RWPE2 (cell line): Measurements from ENCODE around the gene KAZALD1.

Experiments used
- ATAC-seq: fragments of 200-7000 bp; cut with Tn5 transposase; 3 replicates; pipeline ENCODE4 v1.9.1; 2021; ENCODE audit warnings: low read depth
- DNase-seq: peaks from one replicate; pipeline ENCODE4 v3.0.0-alpha.2; 2020; ENCODE audit warnings: low spot score
- H3K27ac ChIP-seq: fragments of 450-650 bp; 2 replicates; pipeline ENCODE4 v1.5.1; 2017; ENCODE audit warnings: mild to moderate bottlenecking; ENCODE audit not compliant: poor library complexity, severe bottlenecking
- H3K27me3 ChIP-seq: fragments of 250-450 bp; sonication (Bioruptor Pico); 2 replicates; pipeline ENCODE4 v1.5.1; 2021; ENCODE audit warnings: mild to moderate bottlenecking, moderate library complexity; ENCODE audit not compliant: insufficient read depth, poor library complexity, severe bottlenecking
- H3K36me3 ChIP-seq: fragments of 250-450 bp; sonication (Bioruptor Pico); 2 replicates; pipeline ENCODE4 v1.5.1; 2020; ENCODE audit warnings: low read depth, mild to moderate bottlenecking, moderate library complexity
- H3K4me1 ChIP-seq: fragments of 250-450 bp; sonication (Bioruptor Pico); 2 replicates; pipeline ENCODE4 v1.5.1; 2021; ENCODE audit warnings: mild to moderate bottlenecking, moderate library complexity; ENCODE audit not compliant: insufficient read depth, poor library complexity, severe bottlenecking
- H3K4me3 ChIP-seq: fragments of 250-450 bp; sonication (Bioruptor Pico); 2 replicates; pipeline ENCODE4 v1.5.1; 2021; ENCODE audit warnings: mild to moderate bottlenecking, moderate library complexity; ENCODE audit not compliant: severe bottlenecking
- H3K9me3 ChIP-seq: fragments of 250-450 bp; sonication (Bioruptor Pico); 2 replicates; pipeline ENCODE4 v1.5.1; 2021; ENCODE audit warnings: mild to moderate bottlenecking, moderate library complexity; ENCODE audit not compliant: severe bottlenecking
- CTCF ChIP-seq: fragments of 450-650 bp; IDR thresholded peaks from one replicate; pipeline ENCODE4 v1.5.1; 2017; ENCODE audit warnings: mild to moderate bottlenecking, moderate library complexity; ENCODE audit not compliant: poor library complexity, severe bottlenecking

Gene KAZALD1

DNA sequence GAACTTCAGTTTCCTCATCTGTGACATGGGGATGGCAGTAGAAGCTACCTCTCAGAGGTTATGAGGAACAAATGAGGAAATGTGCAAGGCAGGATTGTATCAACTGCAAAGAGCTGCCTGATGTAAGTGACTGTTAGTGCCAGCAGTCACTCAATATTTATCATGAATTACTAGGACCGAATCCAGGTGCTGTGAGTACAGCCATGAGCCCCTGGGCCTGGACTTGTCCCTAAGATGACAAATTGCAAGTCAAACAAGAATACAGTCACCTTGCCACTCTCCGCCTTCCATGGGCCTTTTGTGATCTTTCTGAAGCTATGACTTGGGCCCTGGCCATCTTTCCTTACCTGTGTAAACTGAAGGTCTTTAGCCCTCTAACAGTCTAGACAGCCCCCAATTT, 41.6 kb downstream of the KAZALD1 start:
- ATAC-seq (no peak), DNase-seq (no peak)
- H3K9me3 ChIP-seq: no peaks in the 10 kb centered on the region
- H3K4me1 ChIP-seq: no peaks in the 10 kb centered on the region
- H3K27me3 ChIP-seq: no peaks in the 10 kb centered on the region
- H3K36me3 ChIP-seq: no peaks in the 10 kb centered on the region
- no peak for TF ChIP-seq CTCF
- H3K27ac ChIP-seq: no peak overlapping the region
- H3K4me3 ChIP-seq: no peak overlapping the region

DNA sequence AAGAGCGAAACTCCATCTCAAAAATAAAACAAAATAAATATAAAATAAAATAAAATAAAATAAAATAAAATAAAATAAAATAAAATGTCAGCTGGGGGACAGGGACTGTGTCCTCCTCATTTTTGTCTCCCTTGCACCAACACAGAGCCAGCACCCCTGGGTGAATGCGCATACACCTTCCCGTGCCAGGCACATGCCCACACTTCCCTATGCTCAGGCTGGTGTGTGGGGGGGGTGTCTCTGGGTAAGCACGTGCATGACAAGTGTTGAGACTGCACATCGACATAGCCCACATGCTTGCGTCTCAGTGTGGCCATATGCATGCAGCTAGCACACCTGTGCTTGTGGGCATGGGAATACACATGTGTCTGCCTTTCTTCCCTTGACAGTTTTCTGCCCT, 44.6 kb downstream of the KAZALD1 start:
- Histone ChIP-seq H3K4me1 (no peaks in the 10 kb centered on the region), H3K27ac (no peak overlapping the region), H3K36me3 (no peaks in the 10 kb centered on the region), H3K9me3 (no peaks in the 10 kb centered on the region), H3K4me3 (no peak overlapping the region), H3K27me3 (no peaks in the 10 kb centered on the region)
- no peak for TF ChIP-seq CTCF
- no peak for DNase-seq
- no peak for ATAC-seq

DNA sequence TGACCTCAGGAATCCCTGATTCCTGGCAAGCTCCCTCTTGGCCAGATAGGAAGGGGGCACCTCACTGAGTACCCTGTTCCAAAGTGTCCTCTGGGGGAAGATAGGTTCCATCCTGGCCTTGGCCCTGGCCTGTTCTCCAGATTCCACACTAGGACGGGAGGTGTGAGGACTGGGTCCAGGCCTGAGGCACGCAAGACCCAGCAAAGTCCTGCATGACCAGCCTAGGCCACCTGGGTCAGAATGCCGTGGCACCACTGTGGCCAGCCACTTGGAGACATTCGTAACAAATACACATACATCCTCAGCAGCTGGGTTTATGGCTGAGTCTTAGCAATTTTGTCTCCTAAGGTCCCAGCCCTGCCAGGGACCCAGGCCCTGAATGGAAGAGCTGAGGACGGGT, 46.0 kb downstream of the KAZALD1 start:
- ATAC-seq: no peak
- Histone ChIP-seq H3K36me3 (no peaks in the 10 kb centered on the region), H3K4me1 (no peaks in the 10 kb centered on the region), H3K9me3 (no peaks in the 10 kb centered on the region), H3K4me3 (no peak overlapping the region), H3K27me3 (no peaks in the 10 kb centered on the region), H3K27ac (no peak overlapping the region)
- no peak for TF ChIP-seq CTCF
- no peak for DNase-seq

- no peak for TF ChIP-seq CTCF
- Histone ChIP-seq H3K27me3 (peaks cover 10% of the 10 kb centered on the region), H3K4me1 (no peaks in the 10 kb centered on the region), H3K27ac (no peak overlapping the region), H3K36me3 (no peaks in the 10 kb centered on the region), H3K9me3 (no peaks in the 10 kb centered on the region), H3K4me3 (no peak overlapping the region)
- DNase-seq (no peak), ATAC-seq (peak; percentile 29; the same call in 1 of the 3 replicates)
Measured at GRCh38 chr10:101110856-101111523, 49.2 kb downstream of the KAZALD1 start.

DNA sequence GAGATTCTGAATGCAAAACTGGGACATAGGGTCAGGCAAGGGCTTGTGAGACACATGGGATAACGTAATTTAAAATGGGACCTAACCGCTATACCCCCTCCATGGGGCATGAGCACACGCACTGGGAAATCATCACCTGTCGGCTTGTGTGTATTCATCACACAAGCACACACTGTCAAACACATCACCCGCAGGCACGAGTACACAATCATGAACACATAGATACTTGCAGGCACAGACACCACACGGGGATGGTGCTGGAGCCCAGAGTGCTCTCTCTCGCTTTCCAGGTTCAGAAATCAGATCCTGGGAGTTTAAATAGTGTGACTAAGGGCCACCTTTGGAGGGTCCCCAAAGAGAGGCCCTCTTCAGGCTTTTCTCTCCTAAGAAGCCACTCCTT, 49.8 kb downstream of the KAZALD1 start:
- Histone ChIP-seq H3K4me3 (no peak overlapping the region), H3K27me3 (peaks cover 10% of the 10 kb centered on the region), H3K9me3 (no peaks in the 10 kb centered on the region), H3K27ac (no peak overlapping the region), H3K36me3 (no peaks in the 10 kb centered on the region), H3K4me1 (no peaks in the 10 kb centered on the region)
- DNase-seq (no peak), ATAC-seq (no peak)
- TF ChIP-seq CTCF: no peak
